Hepatocyte (in vitro differentiated cells): ENCODE results near the gene RNF149. TPM values are rescaled to one million over a fixed set of nuclear protein-coding genes. Genes with fewer than 3 reads are reported as not detected.
A peak's percentile ranks its signal among the peaks of the same experiment; 100 is the strongest.

Experiments used
- DNase-seq: peaks from one replicate; pipeline ENCODE4 v3.0.0-alpha.2; 2016; ENCODE audit warnings: low spot score
- H2AFZ ChIP-seq: fragments of 200-600 bp; sonication (generic); 2 replicates; pipeline ENCODE4 v1.6.0; 2016; ENCODE audit warnings: antibody characterized with exemption, mild to moderate bottlenecking
- H3K27ac ChIP-seq: fragments of 200-600 bp; sonication (generic); 2 replicates; pipeline ENCODE4 v1.5.1; 2016; ENCODE audit warnings: mild to moderate bottlenecking
- H3K27me3 ChIP-seq: fragments of 200-600 bp; sonication (generic); 2 replicates; pipeline ENCODE4 v1.6.1; 2016
- H3K36me3 ChIP-seq: fragments of 200-600 bp; sonication (generic); replicated peaks from 2 replicates; pipeline ENCODE4 v1.5.1; 2016; ENCODE audit warnings: low read depth; ENCODE audit not compliant: insufficient read depth
- H3K4me1 ChIP-seq: fragments of 200-600 bp; sonication (generic); 2 replicates; pipeline ENCODE4 v1.5.1; 2016; ENCODE audit warnings: mild to moderate bottlenecking, moderate library complexity; ENCODE audit not compliant: insufficient read depth
- H3K4me2 ChIP-seq: fragments of 200-600 bp; sonication (generic); 2 replicates; pipeline ENCODE4 v1.6.0; 2016
- H3K4me3 ChIP-seq: fragments of 200-600 bp; sonication (generic); 2 replicates; pipeline ENCODE4 v1.5.1; 2016; ENCODE audit warnings: mild to moderate bottlenecking
- H3K79me2 ChIP-seq: fragments of 200-600 bp; sonication (generic); 2 replicates; pipeline ENCODE4 v1.6.0; 2017; ENCODE audit warnings: mild to moderate bottlenecking
- H3K9me2 ChIP-seq: fragments of 200-600 bp; sonication (generic); replicated peaks from 2 replicates; pipeline ENCODE4 v1.6.0; 2017; ENCODE audit warnings: mild to moderate bottlenecking; ENCODE audit not compliant: insufficient read depth
- H3K9me3 ChIP-seq: fragments of 200-600 bp; sonication (generic); 2 replicates; pipeline ENCODE4 v1.5.1; 2016; ENCODE audit warnings: low read depth, mild to moderate bottlenecking
- H4K20me1 ChIP-seq: fragments of 200-600 bp; sonication (generic); 2 replicates; pipeline ENCODE4 v1.6.0; 2016; ENCODE audit warnings: mild to moderate bottlenecking; ENCODE audit not compliant: insufficient read depth, poor library complexity, severe bottlenecking
- CTCF ChIP-seq: fragments of 200-600 bp; sonication (generic); IDR thresholded peaks from 2 replicates; pipeline ENCODE4 v1.5.1; 2016; ENCODE audit warnings: antibody characterized with exemption, mild to moderate bottlenecking; ENCODE audit not compliant: poor library complexity
- EZH2 ChIP-seq: fragments of 200-600 bp; sonication (generic); IDR thresholded peaks from 2 replicates; pipeline ENCODE4 v1.6.1; 2016; ENCODE audit warnings: antibody characterized with exemption, mild to moderate bottlenecking, borderline replicate concordance
- EZH2phosphoT487 ChIP-seq: fragments of 200-600 bp; sonication (generic); IDR thresholded peaks from one replicate; pipeline ENCODE4 v1.6.1; 2018; ENCODE audit warnings: antibody characterized with exemption, mild to moderate bottlenecking, low read depth, moderate library complexity; ENCODE audit not compliant: unreplicated experiment, severe bottlenecking
- WGBS: methylation state at CpG from one replicate; pipeline ENCODE4 v1.1.6; 2016; ENCODE audit warnings: low lambda C conversion rate; ENCODE audit errors: missing lambda C conversion rate; 5-methylcytosine and 5-hydroxymethylcytosine counted together
- polyA plus RNA-seq: library from polyadenylated mRNA; unstranded; fragments of >200 nt; fragmentation: Nextera tagmentation; extraction: Ambion mirVana; gene quantifications from 2 replicates; pipeline ENCODE4 v1.2.1, GENCODE V29; 2016
- total RNA-seq: library from RNA; depleted of rRNA; stranded (reverse); fragments of >200 nt; gene quantifications from 2 replicates; pipeline ENCODE4 v1.2.3, GENCODE V29; 2014

RNF149 gene
- total and polyA plus RNA-seq, 2 experiments from 2014 or later = 60.7 to 64.6 TPM

GRCh38 chr2:101267671-101268656 is 40.5 kb downstream of the RNF149 start:
- H3K79me2 ChIP-seq = peaks cover 3% of the 10 kb centered on the region
- peak overlapping the region; percentile 39 for H3K27ac ChIP-seq

GRCh38 chr2:101265893-101266499 is 42.5 kb downstream of the RNF149 start:
- Histone ChIP-seq H3K79me2 (peaks cover 8% of the 10 kb centered on the region), H3K4me3 (no peak overlapping the region), H3K27me3 (no peaks in the 10 kb centered on the region), H3K27ac (peak overlapping the region; percentile 78), H3K36me3 (no peaks in the 10 kb centered on the region), H3K4me2 (no peak overlapping the region), H2AFZ (no peak overlapping the region), H4K20me1 (no peaks in the 10 kb centered on the region), H3K9me3 (no peaks in the 10 kb centered on the region), H3K4me1 (peaks cover 17% of the 10 kb centered on the region), H3K9me2 (no peaks in the 10 kb centered on the region)
- DNase-seq = peak; percentile 78
- TF ChIP-seq EZH2phosphoT487 (no peak), CTCF (no peak), EZH2 (no peak)
- WGBS = 67% methylated on average over 11 of the region's 11 CpGs

More at GRCh38 chr2:101267671-101268656, 40.5 kb downstream of the RNF149 start:
- Histone ChIP-seq H3K4me3 (no peak overlapping the region), H3K9me3 (no peaks in the 10 kb centered on the region), H3K9me2 (no peaks in the 10 kb centered on the region), H3K4me1 (peaks cover 17% of the 10 kb centered on the region), H3K27me3 (no peaks in the 10 kb centered on the region), H2AFZ (no peak overlapping the region), H3K4me2 (no peak overlapping the region), H3K36me3 (no peaks in the 10 kb centered on the region), H4K20me1 (no peaks in the 10 kb centered on the region)
- 67% methylated on average over 15 of the region's 15 CpGs for WGBS
- TF ChIP-seq EZH2phosphoT487 (no peak), CTCF (no peak), EZH2 (no peak)
- DNase-seq = no peak

GRCh38 chr2:101264360-101264939 is 44.1 kb downstream of the RNF149 start:
- Histone ChIP-seq H3K9me2 (no peaks in the 10 kb centered on the region), H3K27me3 (no peaks in the 10 kb centered on the region), H4K20me1 (peaks cover 3% of the 10 kb centered on the region), H3K4me1 (peaks cover 17% of the 10 kb centered on the region), H3K27ac (no peak overlapping the region), H3K36me3 (no peaks in the 10 kb centered on the region), H2AFZ (no peak overlapping the region), H3K4me2 (no peak overlapping the region), H3K79me2 (peaks cover 17% of the 10 kb centered on the region), H3K4me3 (no peak overlapping the region), H3K9me3 (no peaks in the 10 kb centered on the region)
- TF ChIP-seq EZH2 (no peak), EZH2phosphoT487 (no peak), CTCF (no peak)
- 93% methylated on average over 13 of the region's 13 CpGs for WGBS
- no peak for DNase-seq
